Measurements from ENCODE around the gene VPS45.
"Not testable (repeated sequence)": the region's sequence is repeated elsewhere in the genome, so short reads cannot be mapped to it uniquely, and the experiment has no call there.

DNA sequence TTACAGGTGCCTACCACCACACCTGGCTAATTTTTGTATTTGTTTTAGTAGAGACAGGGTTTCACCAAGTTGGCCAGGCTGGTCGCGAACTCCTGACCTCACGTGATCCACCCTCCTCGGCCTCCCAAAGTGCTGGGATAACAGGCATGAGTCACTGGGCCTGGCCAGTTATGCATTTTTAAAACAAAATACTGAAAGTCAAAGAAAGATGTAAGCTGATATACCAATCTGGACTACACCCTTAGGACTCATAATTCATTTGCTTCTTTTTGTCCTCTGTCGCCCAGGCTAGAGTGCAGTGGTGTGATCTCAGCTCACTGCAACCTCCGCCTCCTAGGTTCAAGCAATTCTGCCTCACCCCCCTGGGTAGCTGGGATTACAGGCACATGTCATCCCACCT lies 67.8 kb downstream of the VPS45 start:
- TF ChIP-seq, protein P1, sequence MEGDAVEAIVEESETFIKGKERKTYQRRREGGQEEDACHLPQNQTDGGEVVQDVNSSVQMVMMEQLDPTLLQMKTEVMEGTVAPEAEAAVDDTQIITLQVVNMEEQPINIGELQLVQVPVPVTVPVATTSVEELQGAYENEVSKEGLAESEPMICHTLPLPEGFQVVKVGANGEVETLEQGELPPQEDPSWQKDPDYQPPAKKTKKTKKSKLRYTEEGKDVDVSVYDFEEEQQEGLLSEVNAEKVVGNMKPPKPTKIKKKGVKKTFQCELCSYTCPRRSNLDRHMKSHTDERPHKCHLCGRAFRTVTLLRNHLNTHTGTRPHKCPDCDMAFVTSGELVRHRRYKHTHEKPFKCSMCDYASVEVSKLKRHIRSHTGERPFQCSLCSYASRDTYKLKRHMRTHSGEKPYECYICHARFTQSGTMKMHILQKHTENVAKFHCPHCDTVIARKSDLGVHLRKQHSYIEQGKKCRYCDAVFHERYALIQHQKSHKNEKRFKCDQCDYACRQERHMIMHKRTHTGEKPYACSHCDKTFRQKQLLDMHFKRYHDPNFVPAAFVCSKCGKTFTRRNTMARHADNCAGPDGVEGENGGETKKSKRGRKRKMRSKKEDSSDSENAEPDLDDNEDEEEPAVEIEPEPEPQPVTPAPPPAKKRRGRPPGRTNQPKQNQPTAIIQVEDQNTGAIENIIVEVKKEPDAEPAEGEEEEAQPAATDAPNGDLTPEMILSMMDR (conservative IDR thresholded peaks at IDR 0.05; ENCODE audit: low read depth, low read length), result not testable (repeated sequence)
- not testable (repeated sequence) for TF ChIP-seq POLR2A (IDR thresholded peaks at IDR 0.05; ENCODE audit: low read depth, low read length); CHD1 (IDR thresholded peaks at IDR 0.05; ENCODE audit: low read depth, low read length); FOS (IDR thresholded peaks at IDR 0.05; ENCODE audit: low read depth, low read length); RFX5 (IDR thresholded peaks at IDR 0.05; ENCODE audit: low read depth, low read length); CEBPB (IDR thresholded peaks at IDR 0.05; ENCODE audit: low read depth, low read length); MXI1 (IDR thresholded peaks at IDR 0.05; ENCODE audit: borderline replicate concordance, low read depth, low read length); RAD21 (IDR thresholded peaks at IDR 0.05; ENCODE audit: low read length); RCOR1 (IDR thresholded peaks at IDR 0.05; ENCODE audit: insufficient replicate concordance, low read length); NFE2L2 (IDR thresholded peaks at IDR 0.05; ENCODE audit: low read depth, low read length); MAZ (IDR thresholded peaks at IDR 0.05; ENCODE audit: borderline replicate concordance, low read depth, low read length); SMC3 (IDR thresholded peaks at IDR 0.05; ENCODE audit: low read depth, low read length)
- peak; percentile 49; the same call in 1 of the 2 replicates for TF ChIP-seq USF2 (IDR thresholded peaks at IDR 0.05; ENCODE audit: low read depth, low read length)
- peak; percentile 91 for TF ChIP-seq BHLHE40 (IDR thresholded peaks at IDR 0.05; ENCODE audit: low read depth, low read length)
